ENCODE data around the gene TACC3.

The TACC3 gene

DNA sequence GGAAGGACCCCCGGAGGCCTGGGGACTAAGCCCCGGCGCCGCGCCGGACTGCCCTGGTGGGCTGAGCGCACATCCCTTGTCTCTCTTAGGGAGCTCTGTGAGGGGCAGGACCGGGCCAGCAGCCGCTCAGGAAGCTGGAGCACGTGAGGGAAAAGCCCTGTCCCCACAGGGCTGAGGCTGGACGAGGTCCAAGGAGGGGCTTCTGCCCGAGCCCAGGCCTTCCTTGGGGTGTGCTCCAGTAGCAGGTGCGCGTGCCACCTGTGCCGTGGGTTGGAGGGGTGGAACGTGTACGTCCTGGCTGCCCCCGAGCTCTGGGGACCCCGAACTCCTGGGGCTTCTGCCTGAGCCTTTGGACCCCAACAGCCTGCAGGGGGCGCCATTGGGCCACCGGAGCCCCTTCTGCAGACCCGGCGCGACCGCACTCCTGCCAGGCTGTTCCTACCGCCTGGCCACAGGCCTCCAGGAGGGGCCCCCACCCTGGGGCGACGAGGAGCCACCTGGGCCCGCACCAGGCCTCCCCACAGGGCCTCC is 27.2 kb downstream of the TACC3 start:
- peak; percentile 63 for DNase-seq

DNA sequence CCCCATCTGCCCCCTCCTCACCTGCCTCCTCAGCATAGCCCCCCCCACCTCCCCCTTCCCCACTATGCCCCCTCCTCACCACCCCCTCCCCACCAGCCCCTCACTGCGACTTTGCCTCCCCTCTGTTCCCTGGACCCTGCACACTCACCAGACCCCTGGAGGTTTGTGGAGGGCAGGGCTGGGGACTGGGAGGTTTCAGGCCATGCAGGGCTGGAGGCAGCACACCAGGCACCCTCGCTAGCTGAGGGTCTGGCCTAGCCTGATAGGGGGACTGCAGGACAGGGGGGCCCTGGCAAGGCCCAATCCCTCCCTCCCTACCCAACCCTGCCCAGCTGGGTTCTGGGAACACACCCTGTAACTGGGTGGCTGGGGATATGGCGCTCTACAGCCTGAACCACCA is 28.0 kb downstream of the TACC3 start:
- DNase-seq, result no peak

DNA sequence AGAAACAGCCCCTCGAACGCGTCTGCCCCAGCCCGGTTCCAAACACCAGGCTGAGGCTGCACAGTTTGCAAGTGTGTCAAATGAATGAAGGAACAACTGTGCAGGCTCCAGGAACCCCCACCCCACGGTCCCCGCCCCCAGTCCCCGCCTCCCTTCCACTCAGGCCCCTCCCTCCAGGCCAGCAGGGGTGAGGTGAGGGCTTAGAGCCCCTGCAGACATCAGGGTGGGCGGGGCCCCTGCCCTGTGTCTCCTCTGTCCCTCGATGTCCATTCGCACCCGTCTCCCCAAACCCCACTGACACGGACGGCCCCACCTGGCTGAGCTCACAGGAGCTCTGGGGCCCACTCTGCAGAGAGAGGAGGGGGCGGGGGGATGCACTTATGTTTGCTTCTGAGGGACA is 28.5 kb downstream of the TACC3 start:
- no peak for DNase-seq

DNA sequence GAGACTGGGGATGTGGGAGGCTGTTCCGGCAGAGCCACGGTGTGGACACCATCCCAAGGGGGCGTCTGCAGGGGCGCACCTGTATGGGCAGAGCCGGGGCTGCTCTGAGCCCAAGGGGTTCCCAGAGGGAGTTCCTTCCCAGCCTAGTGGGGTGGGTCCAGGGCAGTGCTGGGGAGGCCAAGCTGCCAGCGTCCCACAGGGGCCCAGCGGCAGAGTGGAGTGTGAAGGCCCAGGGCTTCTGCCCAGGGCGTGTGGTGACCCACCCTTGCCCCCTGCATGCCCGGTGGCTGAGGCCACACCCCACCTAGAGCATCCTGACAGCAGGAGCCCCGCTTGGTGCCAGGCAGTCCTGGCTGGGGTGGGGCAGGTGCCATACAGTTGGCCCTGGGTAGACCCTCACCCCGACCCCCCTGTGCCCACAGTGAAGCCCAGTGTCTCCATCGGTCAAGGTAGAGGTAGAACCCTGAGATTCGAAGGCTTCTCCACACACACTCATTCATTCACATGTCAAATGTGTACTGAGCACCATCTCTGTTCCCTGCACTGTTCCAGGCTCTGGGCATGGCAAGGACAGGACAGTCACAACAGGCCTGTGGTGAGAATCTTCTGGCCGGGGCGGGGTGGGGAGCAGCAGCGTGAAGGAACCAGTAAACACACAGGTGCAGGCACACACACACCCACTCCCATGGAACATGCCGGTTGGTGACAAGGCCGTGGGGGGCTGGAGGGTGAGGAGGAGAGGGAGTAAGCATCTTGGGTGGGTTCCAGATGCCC is 29.2 kb downstream of the TACC3 start:
- no peak for DNase-seq

DNA sequence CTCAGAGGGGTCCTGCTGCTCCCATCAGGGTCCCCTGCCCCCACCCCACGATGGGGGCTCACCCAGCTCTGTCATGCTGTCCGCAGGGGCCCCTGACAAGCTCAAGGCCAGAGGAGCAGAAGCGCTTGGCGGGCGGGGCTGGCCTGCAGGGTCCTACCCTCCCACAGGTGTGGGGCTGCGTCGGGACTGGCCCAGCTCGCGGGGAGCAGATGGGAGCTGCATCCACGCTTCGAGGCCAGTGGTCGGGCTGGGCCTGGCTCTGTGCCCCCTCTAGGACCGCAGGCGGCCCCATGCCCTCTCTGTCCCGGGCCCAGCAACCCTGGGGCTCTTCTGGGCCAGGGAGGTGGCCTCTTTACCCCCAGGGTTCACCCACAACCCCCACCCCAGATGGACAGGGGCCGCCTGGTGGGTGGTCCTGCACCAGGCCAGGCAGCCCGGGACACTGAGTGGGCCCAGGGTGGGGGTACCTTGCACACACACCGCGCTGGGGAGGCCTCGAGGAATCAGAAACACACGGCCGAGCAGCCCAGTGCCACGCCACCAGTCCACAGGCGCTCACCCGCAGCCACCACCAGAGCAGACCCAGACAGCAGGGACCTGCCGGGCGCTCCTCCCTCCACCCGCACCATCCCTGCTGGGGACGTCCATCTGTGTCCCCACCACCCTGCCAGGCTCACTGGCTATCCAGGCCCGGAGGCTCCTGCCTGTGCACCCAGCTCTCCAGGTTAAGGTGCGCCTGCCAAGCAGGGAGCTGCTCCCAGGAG is 30.0 kb downstream of the TACC3 start:
- DNase-seq, result no peak

DNA sequence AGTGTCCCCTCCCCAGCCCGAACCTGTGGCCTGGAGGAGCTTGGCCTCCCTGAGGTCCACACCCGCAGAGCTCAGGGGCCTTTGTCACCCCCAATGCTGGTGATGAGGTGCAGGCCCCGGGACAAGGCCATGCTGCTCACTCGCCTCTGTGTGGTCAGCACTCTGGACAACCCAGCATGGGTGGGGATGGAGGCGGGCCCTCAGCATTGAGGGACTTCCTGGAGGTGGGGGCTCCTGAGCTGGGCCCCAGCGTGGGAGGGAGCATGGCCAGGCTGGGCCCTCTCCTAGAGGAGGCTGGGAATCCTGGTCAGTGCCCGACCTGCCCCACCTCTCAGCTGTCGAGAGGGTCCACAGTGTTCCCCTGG is 30.6 kb downstream of the TACC3 start:
- DNase-seq, result no peak

DNA sequence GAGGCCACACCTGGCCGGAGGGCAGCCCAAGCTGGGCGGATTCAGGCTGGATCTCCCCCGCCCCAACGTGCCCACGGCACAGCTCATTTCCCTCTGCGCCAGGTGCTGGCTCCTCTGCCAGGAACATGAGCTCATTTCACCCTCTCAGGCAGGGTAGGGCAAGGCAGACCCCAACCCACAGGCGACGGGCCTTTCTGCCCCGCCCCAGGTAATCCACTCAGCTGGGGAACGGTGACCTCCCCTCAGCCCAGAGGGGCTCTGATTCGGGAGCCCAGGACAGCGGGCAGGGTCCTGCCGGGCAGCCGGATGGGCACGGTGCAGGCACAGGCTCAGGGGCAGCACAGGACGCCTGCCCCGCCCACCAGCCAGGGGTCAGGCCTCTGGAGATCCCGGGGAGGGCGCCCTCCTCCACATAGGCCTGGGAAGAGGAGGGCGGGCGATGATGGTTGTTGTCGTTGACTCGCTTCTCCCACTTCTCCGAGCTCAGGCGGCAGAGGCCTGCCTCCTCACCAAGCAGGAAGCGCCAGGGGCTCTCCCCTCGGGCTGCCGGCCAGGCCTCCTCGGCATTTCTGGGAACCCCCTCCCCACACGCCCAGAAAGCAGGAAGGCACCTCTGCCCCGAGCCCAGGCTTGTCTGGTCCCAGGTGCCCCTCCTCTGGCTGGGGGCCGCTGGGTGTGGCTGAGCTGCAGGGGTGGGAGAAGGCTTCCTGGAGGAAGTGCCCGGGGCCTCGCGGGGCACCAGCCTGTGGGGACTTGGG is 31.1 kb downstream of the TACC3 start:
- no peak for DNase-seq

DNA sequence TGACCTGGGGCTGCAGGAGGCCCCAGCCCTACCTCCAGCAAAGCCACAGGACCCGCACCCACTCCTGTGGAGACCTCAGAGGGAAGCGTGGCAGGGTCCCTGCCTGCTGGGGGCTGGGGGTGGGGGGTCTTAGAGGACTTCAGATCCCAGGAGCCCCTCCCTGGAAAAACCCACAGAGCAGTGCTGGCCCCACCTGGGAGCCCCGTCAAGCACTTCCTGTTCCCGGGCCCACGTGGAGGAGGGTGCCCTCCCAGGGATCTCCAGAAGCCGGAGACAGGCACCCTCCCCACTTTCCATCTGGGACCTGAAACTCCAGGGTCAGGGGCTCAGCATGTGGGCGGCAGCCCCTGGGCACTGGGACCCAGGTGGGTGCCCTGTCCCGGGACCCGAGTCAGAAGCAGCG is 32.0 kb downstream of the TACC3 start:
- DNase-seq, result no peak

DNA sequence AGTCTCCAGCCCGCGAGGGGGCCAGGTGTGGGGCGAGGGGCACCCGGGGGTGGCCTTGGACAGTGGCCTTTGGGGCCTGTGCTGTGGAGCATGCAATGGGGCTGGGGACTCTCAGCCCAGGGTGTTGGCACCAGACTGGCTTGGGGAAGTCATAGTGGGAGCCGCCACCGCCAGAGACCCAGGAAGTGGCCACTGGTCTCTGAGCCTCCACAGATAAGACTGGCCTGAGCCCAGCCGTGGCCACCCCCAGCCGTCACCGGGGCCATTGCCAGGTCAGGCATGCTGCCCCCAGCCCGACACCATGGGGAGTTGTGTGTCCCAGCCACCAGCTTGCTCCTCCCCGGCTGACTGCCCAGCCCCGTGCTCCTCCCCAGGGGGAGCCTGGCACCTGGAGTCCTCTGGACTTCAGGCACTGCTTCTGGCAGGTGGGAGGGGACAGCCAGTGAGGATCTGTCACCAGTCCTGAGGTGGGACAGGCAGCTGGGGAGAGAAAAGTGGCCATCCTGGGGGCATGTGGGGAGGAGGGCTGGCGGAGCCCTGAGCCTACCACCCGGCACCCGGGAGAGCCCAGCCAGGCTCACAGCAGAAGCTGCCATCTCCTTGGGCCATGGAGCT is 32.5 kb downstream of the TACC3 start:
- no peak for DNase-seq

DNA sequence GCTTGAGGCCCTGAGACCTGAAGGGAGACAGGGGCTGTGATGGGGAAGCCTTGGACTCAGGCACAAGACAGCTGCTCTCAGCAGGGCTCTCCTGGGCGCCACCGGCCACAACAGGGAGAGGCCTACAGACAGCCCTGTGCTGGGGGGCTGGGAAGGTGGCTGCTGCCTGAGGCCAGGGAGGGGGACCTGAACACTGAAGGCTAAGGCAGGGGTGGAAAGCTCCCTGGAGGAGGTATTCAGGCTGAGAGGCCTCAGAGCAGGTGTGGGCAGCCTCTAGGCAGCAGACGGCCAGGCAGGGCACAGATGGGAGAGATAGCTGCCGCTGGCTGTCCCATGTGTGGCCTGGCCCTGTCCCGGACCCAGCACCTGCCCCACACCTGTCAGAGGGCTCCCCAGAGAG is 33.0 kb downstream of the TACC3 start:
- DNase-seq, result no peak

DNA sequence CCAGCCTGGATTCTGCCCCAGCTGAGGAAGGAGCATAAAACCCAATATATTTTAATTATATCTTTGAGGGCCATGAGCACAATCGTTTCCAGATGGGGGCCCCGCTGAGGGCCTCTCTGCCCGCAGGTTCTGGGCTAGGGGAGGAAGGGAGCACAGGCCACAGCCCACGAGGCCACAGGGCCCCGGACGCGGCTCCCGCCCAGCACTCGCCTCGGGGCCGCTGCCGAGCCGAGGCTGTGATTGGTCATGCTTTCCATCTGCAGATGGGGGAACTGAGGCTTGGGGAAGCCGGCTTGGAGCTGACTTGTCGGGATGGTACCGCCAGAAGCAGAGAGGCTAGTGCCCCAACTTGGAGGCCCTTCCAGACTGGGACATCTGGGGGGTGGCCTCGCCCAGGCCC is 34.0 kb downstream of the TACC3 start:
- DNase-seq, result no peak

DNA sequence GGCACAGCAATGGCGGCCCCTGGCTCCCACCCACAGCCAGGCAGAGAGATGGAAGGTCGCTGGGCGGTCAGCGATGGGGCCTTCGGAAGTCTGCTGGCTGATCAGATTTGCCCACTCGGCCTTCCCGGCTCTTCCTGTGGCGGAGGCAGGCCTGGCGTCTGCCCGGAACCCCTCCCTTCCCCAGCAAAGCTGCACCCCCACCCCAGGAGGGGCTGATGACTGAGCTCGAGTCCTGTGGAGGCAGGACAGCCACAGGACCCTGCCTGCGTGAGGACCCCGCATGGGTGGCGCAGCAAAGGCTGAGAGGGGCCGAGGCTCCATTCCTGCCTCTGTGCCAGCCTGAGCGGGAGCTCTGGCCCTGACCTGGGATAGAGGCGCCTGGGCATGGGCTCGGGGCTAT is 34.8 kb downstream of the TACC3 start:
- DNase-seq, result no peak

DNA sequence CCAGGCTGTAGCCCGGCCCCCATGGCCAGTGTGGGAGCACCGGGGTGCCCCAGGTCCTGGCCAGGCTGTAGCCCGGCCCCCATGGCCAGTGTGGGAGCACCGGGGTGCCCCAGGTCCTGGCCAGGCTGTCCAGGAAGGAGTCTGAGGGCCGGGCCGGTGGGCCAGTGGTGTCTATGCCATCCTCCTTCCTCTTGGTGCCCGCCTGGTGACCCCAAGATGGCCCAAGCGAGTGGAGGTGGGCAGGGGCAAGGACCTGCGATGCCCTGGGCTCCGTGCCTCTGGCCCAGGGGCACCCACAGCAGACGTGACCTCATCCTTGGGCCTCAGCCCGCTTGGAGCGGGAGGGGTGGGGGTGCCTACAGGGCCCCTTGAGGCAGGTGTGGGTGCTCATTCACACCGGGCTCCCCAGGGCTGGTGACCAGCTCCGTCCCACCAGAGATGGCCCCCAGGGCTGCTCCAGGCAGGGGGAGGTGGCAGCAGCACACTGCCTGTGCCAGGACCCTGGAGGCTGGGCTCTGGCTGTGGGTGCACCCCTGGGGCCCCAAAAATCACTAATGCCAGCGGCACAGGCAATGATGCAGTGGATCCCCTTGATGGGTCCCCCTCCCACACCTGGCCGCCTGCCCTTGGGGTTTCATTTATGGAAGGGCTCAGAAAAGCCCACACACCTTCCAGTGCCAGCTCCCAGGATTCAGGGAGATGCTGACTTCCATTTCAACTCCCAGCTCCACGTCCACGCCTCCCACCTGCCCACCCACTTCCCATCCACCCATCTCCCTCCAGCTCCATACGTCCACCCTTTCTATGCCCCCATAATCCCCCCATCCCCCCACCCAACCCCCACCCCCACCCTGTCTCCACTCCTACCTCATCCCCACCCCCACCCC is 35.8 kb downstream of the TACC3 start:
- DNase-seq, result no peak

DNA sequence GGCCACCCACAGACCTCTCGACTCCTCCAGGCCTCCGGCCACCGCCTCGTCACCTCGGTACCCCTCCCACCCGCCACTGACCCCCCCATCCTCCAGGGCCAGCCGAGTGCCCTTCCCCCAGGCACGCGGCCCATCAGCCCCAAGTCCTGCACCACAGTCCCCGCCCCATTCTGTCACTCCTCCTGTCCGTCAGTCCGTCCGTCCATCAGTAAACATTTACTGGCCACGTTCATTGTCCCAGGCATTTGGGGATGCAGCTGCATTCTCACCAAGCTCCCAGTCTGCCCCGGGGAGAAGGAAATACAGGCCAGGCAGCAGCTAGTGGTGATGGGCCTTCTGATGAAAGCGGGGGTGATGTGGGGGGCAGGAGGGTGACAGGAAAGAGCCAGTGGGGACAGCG is 36.5 kb downstream of the TACC3 start:
- DNase-seq, result no peak

DNA sequence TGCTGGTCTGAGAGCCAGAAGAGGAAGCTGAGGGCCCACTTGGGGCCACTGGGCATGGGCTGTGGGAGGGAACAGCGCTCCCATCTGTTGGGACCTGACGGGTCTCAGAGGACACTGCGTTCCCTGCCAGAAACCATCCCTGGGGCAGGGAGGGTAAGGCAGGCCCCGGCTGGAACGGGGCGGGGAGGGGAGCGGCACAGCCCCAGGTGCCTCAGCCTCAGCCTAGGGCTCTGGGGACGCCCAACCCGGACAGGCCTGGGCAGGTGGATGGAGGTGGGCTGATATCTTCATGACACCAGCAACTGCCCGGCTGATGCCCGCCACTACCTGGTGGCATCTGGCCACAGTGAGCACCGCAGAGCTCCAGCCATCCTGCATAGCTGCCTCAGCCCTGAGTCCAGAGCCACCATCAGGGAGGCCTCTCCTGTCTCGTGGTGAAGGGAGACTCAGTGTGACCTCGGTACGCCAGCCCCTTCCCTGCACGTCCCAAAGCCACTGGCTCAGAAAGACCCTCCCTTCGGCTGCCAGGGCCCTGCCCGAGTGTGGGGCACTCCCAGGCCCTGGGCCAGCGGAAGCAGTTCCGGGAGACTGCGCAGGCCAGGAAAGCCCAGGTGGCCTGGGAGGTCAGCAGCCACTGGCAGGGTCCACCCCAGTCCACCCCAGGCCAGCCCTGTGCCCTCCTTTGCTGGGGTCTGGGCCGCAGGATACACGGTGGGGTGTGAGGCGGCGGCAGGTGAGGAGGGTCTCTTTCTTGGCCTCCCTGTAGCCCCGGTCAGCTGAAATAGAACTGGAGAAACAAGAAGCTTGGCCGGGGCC is 37.2 kb downstream of the TACC3 start:
- no peak for DNase-seq

DNA sequence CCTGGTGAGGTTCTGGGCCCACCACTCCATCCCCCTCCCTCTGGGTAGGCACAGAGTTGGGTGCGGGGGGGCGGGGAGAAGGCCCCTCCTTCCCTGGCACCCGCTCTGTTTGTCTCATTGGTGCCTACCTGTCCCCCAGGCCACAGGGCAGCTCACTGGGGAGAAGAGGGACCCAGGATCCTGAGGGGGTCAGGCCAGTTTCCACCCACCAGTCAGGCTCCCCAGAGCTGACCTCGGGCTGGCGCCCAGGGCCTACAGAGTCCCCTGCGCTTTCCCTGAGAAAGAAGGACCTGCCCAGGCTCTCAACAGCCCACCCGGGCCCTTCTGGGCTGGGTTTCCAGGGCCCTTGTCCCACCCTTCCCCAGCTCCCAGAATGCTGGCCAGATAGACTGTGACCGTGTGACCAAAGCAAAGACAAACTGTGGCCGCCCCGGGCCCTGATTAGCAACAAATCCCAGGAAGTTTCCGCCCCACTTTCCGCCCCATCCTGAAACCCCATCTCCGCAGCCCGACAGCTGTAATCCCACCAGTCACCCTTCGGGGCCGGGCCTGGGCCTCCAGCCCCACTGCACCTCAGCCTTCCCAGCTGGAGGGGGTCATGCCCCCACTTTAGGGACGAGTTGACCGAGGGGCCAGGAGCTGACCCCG is 38.0 kb downstream of the TACC3 start:
- DNase-seq, result no peak

DNA sequence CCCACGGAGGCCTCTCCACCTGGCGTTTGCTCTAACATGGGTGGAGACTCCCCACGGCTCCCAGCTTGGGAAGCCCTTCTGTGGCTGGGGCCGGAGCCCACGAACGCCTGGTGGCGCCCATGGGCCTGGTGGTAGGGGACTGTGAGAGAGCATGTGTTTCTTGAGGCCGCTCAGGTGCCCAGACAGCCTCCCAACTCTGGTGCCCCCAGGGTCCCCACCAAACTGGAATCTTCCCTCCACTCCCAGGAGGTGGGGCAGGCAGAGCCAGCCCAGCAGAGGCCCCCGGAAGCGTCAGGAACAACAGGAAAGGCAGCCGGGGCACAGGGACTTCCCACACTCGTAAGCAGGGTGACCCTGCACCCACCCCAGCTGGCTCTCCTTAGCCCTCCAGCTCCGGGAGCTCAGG is 38.5 kb downstream of the TACC3 start:
- no peak for DNase-seq

DNA sequence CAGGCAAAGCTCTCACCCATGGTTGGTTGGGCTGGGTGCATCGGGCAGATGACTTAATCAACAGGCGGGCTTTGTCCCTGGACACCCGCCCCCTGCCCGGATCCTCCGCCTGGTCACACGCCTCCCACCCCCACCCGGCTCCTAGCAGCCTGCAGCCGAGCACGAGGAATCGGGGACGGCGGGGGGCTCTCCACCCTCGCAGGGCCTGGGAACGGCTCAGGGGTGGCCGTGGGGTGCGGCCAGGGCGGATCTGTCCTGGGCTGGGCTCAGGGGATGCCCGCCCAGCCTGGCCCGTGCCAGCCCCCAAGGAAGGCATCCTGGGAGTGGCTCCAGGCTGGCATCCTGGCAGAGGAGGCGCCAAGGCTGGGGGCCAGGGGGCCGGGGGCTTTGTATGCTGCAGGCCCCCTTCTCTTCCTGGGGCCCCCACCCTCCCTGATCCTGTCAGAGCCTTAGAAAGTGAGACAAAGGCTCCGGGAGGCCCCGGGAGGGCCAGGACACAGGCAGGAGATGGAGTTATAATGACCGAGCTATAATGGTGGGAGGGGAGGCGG is 39.3 kb downstream of the TACC3 start:
- no peak for DNase-seq

DNA sequence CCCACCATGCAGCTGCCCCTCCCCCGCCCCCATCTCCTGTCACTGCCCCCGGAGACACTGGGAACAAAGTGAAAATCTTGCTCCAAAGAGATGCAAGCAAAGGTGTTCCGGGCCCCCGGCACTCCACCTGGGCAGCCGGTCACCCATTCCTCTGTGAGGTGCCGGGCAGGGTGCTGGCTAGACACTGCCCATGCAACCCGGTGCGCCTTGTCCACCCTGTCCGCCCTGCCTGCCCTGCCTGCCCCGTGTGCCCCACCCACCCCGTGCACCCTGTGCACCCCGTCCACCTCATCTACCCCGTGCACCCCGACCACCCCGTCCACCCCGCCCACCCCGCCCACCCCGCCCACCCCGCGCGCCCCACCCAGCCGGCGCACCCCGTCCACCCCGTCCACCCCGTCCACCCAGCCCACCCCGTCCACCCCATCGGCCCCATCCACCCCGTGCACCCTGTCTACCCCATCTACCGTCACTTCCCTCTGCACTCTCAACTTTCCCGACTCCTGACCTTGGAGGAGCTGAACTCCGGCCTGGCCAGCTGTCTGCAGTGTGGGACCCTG is 39.9 kb downstream of the TACC3 start:
- DNase-seq, result no peak

Measured in NCI-H1092 (cell line).